ENCODE measurements around the gene SLC66A2. TPM values are rescaled to one million over a fixed set of nuclear protein-coding genes. Genes with fewer than 3 reads are reported as not detected.
"Not testable (repeated sequence)": the region's sequence is repeated elsewhere in the genome, so short reads cannot be mapped to it uniquely, and the experiment has no call there.

The SLC66A2 gene
- total RNA-seq, 2 donors from 2014 or later: 35.1 to 40.1 TPM

DNA sequence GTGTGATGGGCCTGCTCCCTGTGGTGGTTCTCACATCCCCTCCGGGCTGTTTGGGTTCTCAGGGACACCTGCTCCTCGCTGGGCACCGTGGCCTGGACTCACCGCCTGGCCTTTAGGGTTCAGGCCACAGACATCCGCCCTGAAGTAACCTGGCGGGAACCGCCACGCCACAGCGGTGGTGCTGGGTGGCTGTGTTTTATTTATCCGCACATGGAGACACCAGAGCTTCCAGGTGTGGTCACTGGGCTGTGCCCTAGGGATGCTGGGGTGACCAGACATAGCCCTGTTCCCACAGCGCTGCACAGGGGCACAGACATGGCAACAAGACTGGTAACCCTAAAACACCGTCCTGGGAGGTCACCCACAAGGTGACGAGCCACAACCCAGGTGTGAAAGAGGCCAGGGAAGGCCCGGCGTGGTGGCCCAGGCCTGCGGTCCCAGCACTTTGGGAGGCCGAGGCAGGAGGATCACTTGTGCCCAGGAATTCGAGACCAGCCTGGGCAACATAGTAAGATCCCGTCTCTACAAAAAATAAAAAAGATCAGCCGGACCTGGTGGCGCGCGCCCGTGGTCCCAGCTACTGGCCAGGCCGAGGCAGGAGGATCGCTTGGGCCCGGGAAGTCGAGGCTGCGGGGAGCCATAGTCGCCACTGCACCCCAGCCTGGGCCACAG lies 12.3 kb upstream of the SLC66A2 start:
- Mint-ChIP-seq H3K27me3 (ENCODE audit: low read depth) (no peaks in the 10 kb centered on the region), H3K4me1 (ENCODE audit: low read depth) (peaks cover 55% of the 10 kb centered on the region), H3K4me3 (peak overlapping the region; percentile 79 to 84), H3K27ac (peak overlapping the region; percentile 77), H3K9me3 (no peaks in the 10 kb centered on the region), H3K36me3 (ENCODE audit: insufficient read depth in 2 of 2) (no peaks in the 10 kb centered on the region)
- DNase-seq (no peak), ATAC-seq (replicated peaks in 1 of 2) (no peak)

DNA sequence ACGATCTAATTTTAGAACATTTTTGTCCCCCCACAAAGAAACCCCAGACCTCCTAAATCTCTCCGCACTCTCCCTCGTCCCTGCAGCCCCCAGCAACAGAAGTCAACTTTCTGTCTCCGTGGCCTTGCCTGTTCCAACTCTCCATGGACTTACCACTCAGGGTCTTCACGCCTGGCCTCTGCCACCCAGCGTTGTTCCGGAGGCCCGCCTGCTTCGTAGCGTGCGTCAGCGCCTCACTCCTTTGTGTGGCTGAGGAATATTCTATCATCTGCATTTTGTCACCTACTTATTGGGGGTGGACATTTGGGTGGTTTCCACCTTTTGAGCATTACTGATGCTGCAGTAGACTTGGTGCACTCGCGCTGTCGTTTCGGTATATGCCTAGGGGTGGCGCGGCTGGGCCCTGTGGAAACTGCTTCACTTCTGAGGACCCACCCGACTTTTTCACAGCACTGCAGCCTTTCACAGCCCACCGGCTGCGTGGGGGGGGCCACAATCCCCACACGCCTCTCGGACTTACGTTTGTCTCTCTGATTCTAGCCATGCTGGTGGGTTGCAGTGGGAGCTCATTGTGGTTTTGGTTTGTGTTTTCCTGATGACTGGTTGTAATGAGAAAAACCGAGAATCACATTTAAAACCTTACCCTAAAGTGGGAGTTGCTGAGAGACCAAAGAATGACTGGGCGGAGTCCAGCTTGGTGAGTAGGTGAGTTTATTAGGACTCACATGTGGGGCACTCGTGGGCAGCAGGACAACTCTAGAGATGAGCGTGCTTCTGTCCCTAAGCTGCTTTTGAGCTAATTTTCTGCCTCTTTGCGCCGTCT lies 11.6 kb upstream of the SLC66A2 start:
- Mint-ChIP-seq H3K4me1 (ENCODE audit: low read depth) (peaks cover 55% of the 10 kb centered on the region), H3K27ac (peak overlapping the region; percentile 77), H3K9me3 (no peaks in the 10 kb centered on the region), H3K36me3 (ENCODE audit: insufficient read depth in 2 of 2) (no peaks in the 10 kb centered on the region), H3K27me3 (ENCODE audit: low read depth) (no peaks in the 10 kb centered on the region), H3K4me3 (peak overlapping the region; percentile 79 to 84)
- ATAC-seq (replicated peaks in 1 of 2) (peak; percentile 78 to 83), DNase-seq (peak; percentile 72 to 77)

DNA sequence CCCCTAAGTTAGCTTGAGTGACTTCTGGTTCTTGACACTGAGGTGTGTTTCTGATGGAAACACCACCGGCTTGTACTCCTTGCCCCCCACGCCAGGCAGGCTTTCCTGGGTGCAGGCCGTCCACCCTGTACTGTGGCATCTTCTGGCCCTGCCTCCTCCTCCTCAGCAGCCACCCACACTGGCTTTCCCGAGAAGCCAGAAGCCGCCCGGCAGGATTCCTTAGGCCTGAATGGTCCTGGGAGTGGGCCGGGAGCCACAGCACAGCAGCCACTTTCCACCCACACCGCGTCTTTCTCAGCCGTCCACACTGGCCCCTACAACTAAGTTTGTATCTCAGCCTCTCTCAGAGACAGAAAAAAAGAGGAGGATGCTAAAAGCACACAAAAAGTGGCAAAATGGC lies 10.9 kb upstream of the SLC66A2 start:
- H3K36me3 Mint-ChIP-seq (ENCODE audit: insufficient read depth in 2 of 2): no peaks in the 10 kb centered on the region
- peaks cover 51% of the 10 kb centered on the region for H3K4me1 Mint-ChIP-seq (ENCODE audit: low read depth)
- H3K4me3 Mint-ChIP-seq: peak overlapping the region; percentile 7 to 84
- no peaks in the 10 kb centered on the region for H3K27me3 Mint-ChIP-seq (ENCODE audit: low read depth)
- no peak for ATAC-seq (replicated peaks in 1 of 2)
- no peak overlapping the region for H3K27ac Mint-ChIP-seq
- H3K9me3 Mint-ChIP-seq: no peaks in the 10 kb centered on the region
- no peak for DNase-seq

DNA sequence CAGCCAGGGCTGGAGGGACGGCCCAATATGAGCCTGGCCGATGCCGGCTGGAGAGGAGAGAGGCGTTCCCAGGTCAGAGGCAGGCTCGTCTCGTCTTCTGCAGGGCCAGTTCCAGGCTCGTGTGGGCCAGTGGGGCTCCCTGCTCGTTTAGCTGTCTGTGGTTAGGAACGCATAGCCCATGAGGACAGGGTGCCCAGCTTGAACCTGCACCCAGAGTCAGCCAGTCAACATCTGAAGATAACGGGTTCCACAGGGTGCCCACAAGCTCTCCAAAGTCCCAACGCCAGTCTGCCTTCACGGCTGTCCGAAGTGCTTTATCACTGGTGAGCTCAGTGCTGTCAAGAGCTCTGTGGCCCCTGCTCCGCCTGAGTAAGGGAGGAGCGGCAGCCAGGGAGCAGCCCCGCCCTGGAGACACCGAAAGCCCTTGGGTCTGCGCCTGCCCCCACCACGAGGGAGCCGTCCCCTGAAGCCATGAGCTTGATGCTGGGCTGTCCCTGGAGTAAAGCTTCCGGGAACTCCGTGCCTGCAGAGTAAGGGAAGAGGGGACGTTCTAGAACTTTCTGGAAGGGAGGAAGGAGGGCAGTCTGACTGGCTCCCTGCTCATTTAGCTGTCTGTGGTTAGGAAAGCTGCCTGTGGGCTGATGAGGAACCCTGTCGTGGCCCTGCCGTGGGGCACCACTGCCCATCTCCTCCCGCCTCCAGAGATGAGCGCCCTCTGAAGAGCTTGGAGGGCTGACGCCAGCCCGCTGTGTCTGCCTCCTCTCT lies 10.3 kb upstream of the SLC66A2 start:
- no peak overlapping the region for H3K4me3 Mint-ChIP-seq
- ATAC-seq (replicated peaks in 1 of 2) (no peak), DNase-seq (peak in 1 of 2 donors; percentile 41)
- H3K9me3 Mint-ChIP-seq: no peaks in the 10 kb centered on the region
- H3K27me3 Mint-ChIP-seq (ENCODE audit: low read depth): no peaks in the 10 kb centered on the region
- no peak overlapping the region for H3K27ac Mint-ChIP-seq
- H3K4me1 Mint-ChIP-seq (ENCODE audit: low read depth): peaks cover 50% of the 10 kb centered on the region
- H3K36me3 Mint-ChIP-seq (ENCODE audit: insufficient read depth in 2 of 2): no peaks in the 10 kb centered on the region

DNA sequence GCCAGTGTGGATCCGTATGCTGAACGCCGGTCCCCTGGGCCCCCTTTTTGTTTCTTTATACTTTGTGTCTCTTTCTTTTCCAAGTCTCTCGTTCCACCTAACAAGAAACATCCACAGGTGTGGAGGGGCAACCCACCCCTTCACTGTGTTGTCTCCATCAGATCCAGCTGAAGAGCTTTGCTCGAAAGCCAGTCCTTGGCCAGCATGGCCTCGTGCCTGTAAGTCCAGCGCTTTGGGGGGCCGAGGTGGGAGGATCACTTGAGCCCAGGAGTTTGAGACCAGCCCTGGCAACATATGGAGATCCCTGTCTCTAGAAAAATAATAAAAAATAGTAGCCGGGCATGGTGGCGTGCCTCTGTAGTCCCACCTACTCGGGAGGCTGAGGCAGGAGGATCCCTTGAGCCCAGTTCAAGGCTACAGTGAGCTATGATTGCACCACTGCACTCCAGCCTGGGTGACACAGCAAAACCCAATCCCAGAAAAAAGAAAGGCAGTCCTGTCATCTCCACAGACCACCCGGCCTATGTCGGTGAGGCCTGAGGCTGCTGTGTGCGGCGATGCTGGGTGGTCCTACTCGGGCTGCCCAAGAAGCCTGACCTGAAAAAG lies 9.6 kb upstream of the SLC66A2 start:
- no peak overlapping the region for H3K27ac Mint-ChIP-seq
- H3K36me3 Mint-ChIP-seq (ENCODE audit: insufficient read depth in 2 of 2): no peaks in the 10 kb centered on the region
- peak overlapping the region; percentile 72 to 73 for H3K4me3 Mint-ChIP-seq
- ATAC-seq (replicated peaks in 1 of 2) (no peak), DNase-seq (no peak)
- no peaks in the 10 kb centered on the region for H3K27me3 Mint-ChIP-seq (ENCODE audit: low read depth)
- H3K9me3 Mint-ChIP-seq: no peaks in the 10 kb centered on the region
- peaks cover 50% of the 10 kb centered on the region for H3K4me1 Mint-ChIP-seq (ENCODE audit: low read depth)

DNA sequence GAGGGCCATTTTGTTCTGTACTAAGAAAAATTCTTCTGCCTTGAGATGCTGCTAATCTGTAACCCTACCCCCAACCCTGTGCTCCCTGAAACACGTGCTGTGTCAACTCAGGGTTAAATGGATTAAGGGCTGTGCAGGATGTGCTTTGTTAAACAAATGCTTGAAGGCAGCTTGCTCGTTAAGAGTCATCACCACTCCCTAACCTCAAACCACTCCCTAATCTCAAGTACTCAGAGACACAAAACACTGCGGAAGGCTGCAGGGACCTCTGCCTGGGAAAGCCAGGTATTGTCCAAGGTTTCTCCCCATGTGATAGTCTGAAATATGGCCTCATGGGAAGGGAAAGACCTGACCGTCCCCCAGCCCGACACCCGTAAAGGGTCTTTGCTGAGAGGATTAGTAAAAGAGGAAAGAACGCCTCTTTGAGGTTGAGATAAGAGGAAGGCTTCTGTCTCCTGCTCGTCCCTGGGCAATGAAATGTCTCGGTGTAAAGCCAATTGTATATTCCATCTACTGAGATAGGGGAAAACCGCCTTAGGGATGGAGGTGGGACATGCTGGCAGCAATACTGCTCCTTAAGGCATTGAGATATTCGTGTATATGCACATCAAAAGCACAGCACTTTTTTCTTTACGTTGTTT lies 8.8 kb upstream of the SLC66A2 start:
- Mint-ChIP-seq H3K4me3 (peak overlapping the region; percentile 72 to 73), H3K4me1 (ENCODE audit: low read depth) (peaks cover 47% of the 10 kb centered on the region)
- H3K27ac Mint-ChIP-seq; H3K9me3 Mint-ChIP-seq; ATAC-seq (replicated peaks in 1 of 2); DNase-seq; H3K27me3 Mint-ChIP-seq (ENCODE audit: low read depth); H3K36me3 Mint-ChIP-seq (ENCODE audit: insufficient read depth in 2 of 2): not testable (repeated sequence)

DNA sequence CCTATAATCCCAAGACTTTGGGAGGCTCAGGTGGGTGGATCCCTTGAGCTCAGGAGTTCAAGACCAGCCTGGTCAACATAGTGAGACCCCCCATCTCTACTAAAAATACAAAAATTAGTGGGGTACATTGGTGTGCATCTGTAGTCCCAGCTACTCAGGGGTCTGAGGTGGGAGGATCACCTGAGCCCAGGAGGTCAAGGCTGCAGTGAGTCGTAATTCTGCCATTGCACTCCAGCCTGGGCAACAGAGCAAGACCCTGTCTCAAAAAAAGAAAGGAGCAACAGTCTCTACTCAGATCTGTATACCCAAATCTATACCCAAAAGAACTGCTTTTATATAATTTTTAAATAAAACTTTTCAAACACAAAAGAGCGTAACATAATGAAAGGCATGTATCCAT lies 7.5 kb upstream of the SLC66A2 start:
- H3K9me3 Mint-ChIP-seq: no peaks in the 10 kb centered on the region
- H3K27ac Mint-ChIP-seq: no peak overlapping the region
- no peaks in the 10 kb centered on the region for H3K36me3 Mint-ChIP-seq (ENCODE audit: insufficient read depth in 2 of 2)
- H3K4me1 Mint-ChIP-seq (ENCODE audit: low read depth): peaks cover 56% of the 10 kb centered on the region
- no peak for DNase-seq
- no peak for ATAC-seq (replicated peaks in 1 of 2)
- no peak overlapping the region for H3K4me3 Mint-ChIP-seq
- no peaks in the 10 kb centered on the region for H3K27me3 Mint-ChIP-seq (ENCODE audit: low read depth)

DNA sequence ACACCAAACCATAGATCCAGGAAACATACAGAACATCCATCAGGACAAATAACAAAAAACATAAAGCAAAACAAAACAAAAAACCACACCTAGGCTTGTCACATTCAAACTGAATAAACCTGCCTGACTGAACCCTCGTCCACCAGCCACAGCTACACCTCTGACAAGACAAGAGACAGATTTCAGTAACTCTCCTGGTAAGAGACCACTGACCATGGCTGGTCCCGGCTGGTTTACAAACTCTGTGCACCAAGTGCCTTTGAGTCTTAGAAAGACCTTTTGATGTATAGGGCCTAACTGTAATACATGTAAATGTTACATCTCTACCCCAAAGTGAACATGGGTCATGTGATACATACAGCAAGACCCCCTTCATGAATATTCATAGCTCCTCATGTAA lies 4.8 kb upstream of the SLC66A2 start:
- ATAC-seq (replicated peaks in 1 of 2): no peak
- H3K4me3 Mint-ChIP-seq: no peak overlapping the region
- no peaks in the 10 kb centered on the region for H3K36me3 Mint-ChIP-seq (ENCODE audit: insufficient read depth in 2 of 2)

DNA sequence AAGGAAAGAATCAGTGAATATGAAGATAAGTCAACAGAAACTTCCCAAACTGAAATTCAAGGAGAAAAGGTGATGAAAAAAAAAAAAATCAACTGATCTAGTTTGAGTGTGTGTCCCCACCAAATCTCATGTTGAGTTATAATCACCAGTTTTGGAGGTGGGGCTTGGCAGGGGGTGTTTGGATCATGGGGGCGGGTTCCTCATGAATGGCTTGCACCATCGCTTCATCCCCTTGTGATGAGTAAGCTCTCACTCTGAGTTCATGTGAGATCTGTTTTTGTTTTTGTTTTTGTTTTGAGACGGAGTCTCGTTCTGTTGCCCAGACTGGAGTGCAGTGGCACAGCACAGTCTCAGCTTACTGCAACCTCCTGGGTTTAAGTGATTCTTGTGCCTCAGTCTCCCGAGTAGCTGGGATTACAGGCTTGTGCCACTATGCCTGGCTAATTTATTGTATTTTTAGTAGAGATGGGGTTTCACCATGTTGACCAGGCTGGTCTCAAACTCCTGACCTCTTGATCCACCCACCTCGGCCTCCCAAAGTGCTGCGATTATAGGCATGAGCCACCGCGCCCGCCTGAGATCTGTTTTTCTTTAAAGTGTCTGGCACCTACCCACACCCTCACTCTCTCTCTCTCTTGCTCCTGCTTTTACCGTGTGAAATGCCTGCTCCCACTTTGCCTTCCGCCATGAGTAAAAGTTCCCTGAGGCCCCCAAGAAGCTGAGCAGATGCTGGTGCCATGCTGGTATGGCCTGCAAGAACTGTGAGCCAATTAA lies 4.0 kb upstream of the SLC66A2 start:
- Mint-ChIP-seq H3K27me3 (ENCODE audit: low read depth) (no peaks in the 10 kb centered on the region), H3K36me3 (ENCODE audit: insufficient read depth in 2 of 2) (no peaks in the 10 kb centered on the region), H3K4me1 (ENCODE audit: low read depth) (peaks cover 31% of the 10 kb centered on the region), H3K4me3 (peak overlapping the region in 1 of 2 donors; percentile 56), H3K9me3 (no peaks in the 10 kb centered on the region), H3K27ac (peak overlapping the region; percentile 35)
- peak; percentile 54 to 55 for DNase-seq
- ATAC-seq (replicated peaks in 1 of 2): peak; percentile 11 to 42

More for the DNA sequence above, 4.8 kb upstream of the SLC66A2 start:
- Mint-ChIP-seq H3K27ac (no peak overlapping the region), H3K9me3 (no peaks in the 10 kb centered on the region), H3K27me3 (ENCODE audit: low read depth) (no peaks in the 10 kb centered on the region), H3K4me1 (ENCODE audit: low read depth) (peaks cover 37% of the 10 kb centered on the region)
- DNase-seq: no peak

DNA sequence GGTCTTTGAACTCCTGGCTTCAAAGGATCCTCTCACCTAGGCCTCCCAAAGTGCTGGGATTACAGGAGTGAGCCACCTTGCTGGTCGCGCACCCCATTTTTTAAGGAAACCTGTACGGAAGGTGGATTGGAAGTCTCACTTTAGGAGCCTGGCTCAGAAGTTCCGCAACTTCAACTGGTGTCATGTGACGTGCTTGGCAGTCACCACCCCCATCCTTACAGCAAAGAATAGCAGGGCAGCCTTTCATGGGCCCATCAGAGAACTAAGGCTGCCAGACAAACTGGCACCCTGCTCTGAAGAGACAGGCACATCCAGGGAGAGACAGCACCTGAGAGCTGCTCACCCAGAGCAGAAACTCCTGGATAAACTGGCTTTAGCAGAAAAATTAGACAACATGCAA lies 3.3 kb upstream of the SLC66A2 start:
- H3K27ac Mint-ChIP-seq: no peak overlapping the region

DNA sequence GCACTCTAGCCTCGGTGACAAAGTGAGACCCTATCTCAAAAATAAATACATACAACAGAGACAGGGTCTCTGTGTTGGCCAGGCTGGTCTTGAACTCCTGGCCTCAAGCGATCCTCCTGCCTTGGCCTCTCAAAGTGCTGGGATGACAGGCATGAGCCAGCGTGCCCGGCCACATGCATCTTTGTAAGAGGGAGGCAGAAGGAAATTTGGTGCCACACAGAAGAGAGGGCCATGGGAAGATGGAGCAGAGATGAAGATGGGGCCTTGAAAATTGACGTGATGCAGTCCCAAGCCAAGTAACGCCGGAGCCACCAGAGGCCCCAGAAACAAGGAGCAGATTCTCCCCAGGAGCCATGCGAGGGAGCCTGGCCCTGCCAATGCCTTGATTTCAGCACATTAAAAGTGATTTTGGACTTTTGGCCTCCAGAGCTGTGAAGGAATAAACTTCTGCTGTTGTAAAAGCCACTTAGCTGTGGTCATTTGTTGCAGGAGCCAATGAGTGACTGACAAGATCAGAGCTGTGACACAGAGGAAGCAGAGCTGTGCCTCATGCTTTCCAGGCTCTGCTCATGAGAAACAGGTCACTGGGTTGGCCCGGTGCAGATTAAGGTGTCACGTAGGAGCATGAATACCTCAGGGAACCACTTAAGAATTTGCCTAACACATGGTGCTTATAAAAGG lies 2.7 kb upstream of the SLC66A2 start:
- H3K27me3 Mint-ChIP-seq (ENCODE audit: low read depth): no peaks in the 10 kb centered on the region
- H3K27ac Mint-ChIP-seq: no peak overlapping the region
- H3K9me3 Mint-ChIP-seq: no peaks in the 10 kb centered on the region
- peak in 1 of 2 donors; percentile 46 for ATAC-seq (replicated peaks in 1 of 2)
- peak; percentile 41 to 44 for DNase-seq
- peaks cover 0 to 1% of the 10 kb centered on the region in 2 donors for H3K36me3 Mint-ChIP-seq (ENCODE audit: insufficient read depth in 2 of 2)
- H3K4me1 Mint-ChIP-seq (ENCODE audit: low read depth): peaks cover 34% of the 10 kb centered on the region
- H3K4me3 Mint-ChIP-seq: no peak overlapping the region

More for the DNA sequence above, 3.3 kb upstream of the SLC66A2 start:
- H3K36me3 Mint-ChIP-seq (ENCODE audit: insufficient read depth in 2 of 2): peaks cover 0 to 1% of the 10 kb centered on the region in 2 donors
- no peak for DNase-seq
- peak overlapping the region in 1 of 2 donors; percentile 56 for H3K4me3 Mint-ChIP-seq
- peaks cover 31% of the 10 kb centered on the region for H3K4me1 Mint-ChIP-seq (ENCODE audit: low read depth)
- H3K27me3 Mint-ChIP-seq (ENCODE audit: low read depth): no peaks in the 10 kb centered on the region
- H3K9me3 Mint-ChIP-seq: no peaks in the 10 kb centered on the region
- no peak for ATAC-seq (replicated peaks in 1 of 2)
